Embryonic facial prominence (tissue), 1 donor: Measurements from ENCODE around the gene COL18A1.

Source experiments
- DNase-seq: peaks from one replicate; pipeline ENCODE4 v3.0.0-alpha.2; 2016; ENCODE audit errors: extremely low spot score

COL18A1 gene

DNA sequence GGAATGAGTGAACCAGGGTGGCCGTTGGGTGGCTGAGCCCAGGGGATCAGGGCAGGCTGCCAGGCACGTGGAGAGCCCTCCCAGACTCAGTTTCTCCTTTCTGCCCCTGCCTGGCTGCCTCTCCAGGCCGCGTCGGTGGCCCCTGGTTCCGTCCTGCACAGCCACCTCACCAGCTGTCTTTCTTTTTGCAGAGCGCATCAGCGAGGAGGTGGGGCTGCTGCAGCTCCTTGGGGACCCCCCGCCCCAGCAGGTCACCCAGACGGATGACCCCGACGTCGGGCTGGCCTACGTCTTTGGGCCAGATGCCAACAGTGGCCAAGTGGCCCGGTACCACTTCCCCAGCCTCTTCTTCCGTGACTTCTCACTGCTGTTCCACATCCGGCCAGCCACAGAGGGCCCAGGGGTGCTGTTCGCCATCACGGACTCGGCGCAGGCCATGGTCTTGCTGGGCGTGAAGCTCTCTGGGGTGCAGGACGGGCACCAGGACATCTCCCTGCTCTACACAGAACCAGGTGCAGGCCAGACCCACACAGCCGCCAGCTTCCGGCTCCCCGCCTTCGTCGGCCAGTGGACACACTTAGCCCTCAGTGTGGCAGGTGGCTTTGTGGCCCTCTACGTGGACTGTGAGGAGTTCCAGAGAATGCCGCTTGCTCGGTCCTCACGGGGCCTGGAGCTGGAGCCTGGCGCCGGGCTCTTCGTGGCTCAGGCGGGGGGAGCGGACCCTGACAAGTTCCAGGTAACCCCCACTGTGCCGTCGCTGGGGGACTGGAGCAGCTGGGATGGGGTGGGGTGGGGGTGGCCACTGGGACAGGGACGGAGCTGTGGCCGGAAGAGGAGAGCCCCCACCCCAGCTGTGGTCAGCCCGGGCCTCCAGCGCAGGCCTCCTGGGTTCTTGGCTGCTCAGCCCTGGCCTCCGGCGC, 63.3 kb downstream of the COL18A1 start:
- no peak for DNase-seq

DNA sequence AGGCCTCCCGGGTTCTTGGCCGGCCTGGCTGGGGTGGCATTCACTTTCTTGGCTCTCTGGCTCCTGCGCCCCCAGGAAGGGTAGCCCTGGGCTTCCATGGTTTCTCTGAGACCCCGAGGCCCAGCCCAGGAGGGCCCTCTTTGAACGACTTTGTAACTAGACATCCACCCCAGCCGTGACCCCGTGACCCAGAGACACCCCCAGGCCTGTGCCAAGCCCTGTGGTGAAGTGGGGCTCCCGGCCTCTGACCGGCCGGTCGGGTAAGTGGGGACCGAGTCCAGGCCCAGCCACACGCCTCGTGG, 64.0 kb downstream of the COL18A1 start:
- DNase-seq = no peak

DNA sequence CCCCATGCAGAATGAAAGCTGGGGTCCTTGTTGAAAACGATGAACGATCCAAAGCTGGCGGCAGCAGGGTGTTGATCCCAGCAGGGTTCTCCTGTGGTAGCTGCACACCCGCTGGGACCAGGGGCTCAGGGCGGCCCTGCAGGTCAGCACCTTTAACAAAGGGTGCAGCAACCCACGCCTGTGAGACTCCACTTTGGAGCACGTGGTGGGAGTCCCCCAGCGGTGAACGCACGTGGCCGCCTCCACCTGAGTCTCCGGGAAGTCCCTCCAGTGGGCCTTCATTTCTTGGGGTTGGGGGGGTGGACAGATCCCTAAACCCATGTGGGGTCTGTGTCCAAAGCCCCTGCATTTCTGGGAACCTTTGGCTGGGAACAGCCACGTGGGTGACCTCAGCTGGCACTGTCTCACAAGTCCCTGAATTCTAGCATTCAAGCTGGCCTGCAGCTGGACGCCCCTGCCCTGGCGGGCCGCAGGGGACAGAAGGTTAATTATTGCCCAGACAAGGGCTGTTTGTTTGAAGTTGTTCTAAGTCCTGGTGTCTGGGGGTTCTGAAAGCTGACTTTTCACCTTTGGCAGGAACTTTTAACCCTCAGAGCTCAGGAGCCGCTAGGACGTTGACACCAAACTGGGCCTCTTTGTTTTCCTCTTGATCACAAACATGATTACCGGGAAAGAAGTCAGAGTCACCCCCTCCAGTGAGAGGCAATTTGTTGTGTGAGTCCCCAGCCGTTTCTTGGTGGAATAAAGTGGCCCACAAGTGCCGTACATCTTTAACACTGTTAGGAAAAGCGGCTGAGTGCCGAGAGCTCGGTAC, 64.5 kb downstream of the COL18A1 start:
- DNase-seq = no peak

DNA sequence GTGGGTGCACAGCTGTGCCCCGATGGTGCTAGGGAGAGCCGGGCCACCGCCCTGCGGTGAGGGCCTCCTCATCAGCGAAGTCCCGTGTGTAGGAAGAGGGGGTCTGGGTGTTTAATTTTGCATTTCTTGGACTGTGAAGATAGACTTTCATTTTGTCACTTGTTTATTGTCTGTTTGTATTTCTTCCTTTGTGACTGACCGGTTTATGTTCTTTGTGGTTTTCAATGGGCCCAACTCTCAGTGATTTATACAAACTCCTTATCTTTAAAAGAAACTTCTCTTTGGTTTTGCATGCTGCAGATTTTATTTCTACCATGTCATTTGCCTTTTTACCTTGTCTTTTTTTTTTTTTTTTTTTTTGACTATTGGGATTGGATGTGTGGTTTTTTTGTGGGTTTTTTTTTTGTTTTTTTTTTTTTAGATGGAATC, 65.1 kb downstream of the COL18A1 start:
- DNase-seq = no peak

DNA sequence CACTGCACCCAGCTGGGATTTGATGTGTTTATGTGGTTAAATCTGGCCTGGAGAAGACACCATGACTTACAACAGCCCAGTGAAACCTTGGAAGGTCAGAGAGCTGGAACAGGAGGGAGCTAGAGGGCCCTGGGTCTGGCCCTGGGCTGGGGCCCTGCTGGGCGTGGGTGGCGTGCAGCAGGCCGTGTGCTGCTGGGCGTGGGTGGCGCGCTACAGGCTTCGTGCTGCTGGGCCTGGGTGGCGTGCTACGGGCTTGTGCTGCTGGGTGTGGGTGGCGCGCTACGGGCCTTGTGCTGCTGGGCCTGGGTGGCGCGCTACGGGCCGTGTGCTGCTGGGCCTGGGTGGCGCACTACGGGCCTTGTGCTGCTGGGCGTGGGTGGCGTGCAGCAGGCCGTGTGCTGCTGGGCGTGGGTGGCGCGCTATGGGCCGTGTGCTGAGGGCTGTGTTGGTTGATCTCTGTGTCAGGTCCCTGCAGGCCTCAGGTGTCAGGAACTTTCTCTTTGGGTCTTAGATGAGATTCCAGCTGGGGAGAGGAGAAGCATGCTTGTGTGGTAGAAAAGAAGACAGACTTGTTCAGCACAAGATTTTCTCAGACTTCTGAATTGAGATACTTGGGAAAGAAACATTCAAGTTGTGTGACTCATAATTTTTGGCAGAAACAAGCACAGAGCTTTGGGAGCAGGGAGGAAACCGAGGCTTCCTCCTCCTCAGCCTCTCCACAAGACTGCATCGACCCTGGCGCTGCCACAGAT, 66.0 kb downstream of the COL18A1 start:
- DNase-seq = peak; percentile 46

GRCh38 chr21:45471525-45472221, 66.7 kb downstream of the COL18A1 start:
- DNase-seq = no peak

- no peak for DNase-seq
These were observed 67.7 kb downstream of the COL18A1 start for GRCh38 chr21:45472445-45473365.

DNA sequence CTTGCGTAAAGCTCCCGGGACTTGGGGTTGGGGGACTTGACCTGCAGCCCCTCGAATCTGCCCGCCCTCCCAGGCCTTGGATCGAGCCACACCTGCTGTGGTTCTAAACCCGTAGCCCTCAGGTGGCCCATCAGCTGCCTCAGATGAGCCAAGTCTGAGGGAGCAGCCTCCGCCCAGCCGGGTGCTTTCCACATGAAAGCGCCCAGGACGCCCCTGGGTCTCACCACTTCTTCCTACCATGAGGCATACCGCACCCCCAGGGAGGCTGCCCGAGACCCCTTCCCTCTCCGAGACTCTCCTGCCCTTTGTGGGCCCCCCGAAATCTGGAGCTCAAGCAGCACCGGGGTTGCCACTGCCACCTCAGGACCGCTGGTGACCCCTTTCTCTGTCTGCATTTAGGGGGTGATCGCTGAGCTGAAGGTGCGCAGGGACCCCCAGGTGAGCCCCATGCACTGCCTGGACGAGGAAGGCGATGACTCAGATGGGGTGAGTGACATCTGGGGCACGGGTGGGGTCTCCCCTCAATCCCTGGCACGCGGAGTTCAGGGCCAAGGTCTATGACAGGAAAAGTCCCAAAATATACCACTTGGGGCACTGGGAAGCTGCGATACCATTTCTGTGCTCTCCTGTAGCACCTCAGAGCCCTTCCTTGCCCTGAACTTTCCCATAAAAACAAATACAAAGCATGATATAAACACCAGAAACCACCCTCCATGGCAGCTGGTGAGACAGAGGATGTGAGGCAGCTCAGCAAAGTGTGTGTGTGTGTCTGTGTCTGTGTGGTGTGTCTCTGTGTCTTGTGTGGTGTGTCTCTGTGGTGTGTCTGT, 68.7 kb downstream of the COL18A1 start:
- no peak for DNase-seq

- DNase-seq = no peak
These were observed 69.5 kb downstream of the COL18A1 start for GRCh38 chr21:45474323-45474950.

DNA sequence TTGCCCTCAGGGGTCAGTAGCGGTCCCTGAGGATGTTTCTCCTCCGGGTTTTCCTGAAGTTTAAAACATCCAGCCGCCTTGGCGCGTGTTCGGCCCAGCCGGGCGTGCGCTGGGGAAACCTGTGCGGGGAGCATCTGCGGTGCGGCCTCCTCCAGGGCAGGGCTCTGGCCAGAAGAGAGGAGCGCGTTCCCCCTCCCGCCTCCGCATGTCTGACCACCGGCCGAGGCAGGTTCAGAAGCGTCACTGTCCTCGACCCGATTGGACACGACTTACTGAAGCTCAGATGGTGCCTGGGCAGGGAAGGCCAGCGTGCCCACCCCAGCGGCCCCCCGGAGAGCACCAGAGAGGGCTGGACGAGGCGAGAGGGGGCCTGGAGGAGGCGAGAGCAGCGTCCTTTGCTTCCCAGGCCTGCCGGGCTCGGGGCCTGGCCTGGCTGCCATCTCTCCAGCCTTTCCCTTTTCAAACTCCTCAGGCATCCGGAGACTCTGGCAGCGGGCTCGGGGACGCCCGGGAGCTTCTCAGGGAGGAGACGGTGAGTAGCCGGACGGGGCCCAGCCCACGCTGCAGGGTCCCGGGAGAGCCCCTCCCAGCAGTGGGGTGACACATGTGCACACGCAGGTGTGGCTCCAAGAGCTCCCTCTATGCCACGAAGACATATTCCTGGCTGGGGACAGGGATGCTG, 70.2 kb downstream of the COL18A1 start:
- no peak for DNase-seq

GRCh38 chr21:45475797-45476570, 71.0 kb downstream of the COL18A1 start:
- no peak for DNase-seq

DNA sequence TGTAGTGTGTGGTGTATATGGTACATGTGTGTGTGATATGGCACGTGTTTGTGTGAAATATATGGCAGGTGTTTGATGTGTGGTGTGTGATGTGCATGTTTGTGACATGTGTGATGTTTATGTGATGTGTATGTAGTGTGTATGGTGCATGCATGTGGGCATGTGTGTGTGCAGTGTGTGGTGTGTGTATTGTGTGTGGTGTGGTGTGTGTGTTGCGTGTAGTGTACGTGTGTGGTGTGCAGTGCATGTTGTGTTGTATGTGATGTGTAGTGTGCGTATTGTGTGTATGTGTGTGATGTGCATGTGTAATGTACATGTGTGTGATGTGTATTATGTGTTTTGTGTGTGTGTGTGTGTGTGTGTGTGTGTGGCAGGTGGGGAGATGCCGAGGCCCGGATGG, 71.6 kb downstream of the COL18A1 start:
- no peak for DNase-seq

GRCh38 chr21:45477176-45478114, 72.5 kb downstream of the COL18A1 start:
- no peak for DNase-seq

GRCh38 chr21:45478115-45478801, 73.3 kb downstream of the COL18A1 start:
- peak; percentile 47 for DNase-seq

- no peak for DNase-seq
These were observed 74.1 kb downstream of the COL18A1 start for GRCh38 chr21:45478816-45479669.
